Urinary bladder (tissue), 2 donors: ENCODE measurements around the gene SUGT1. TPM values are rescaled to one million over a fixed set of nuclear protein-coding genes. Genes with fewer than 3 reads are reported as not detected.

Source experiments
- polyA plus RNA-seq: library from polyadenylated mRNA; stranded (reverse); fragments of 200-250 nt; gene quantifications from one replicate; pipeline ENCODE4 v1.2.3, GENCODE V29; 2013
- total RNA-seq: library from RNA; depleted of rRNA; stranded (reverse); fragments of >200 nt; gene quantifications from one replicate; pipeline ENCODE4 v1.2.3, GENCODE V29; 2014
- donor health status: healthy.

The SUGT1 gene
- total and polyA plus RNA-seq, 2 donors, result 27.4 to 58.4 TPM

Other genes starting within 250 kb of the SUGT1 start
- 15.1 TPM for gene THSD1, start 246.7 kb upstream of the SUGT1 start, total RNA-seq
- 7.3 TPM for gene THSD1, start 246.7 kb upstream of the SUGT1 start, polyA plus RNA-seq
- 118 TPM for gene VPS36, start 202.2 kb upstream of the SUGT1 start, total RNA-seq
- 29.3 TPM for gene VPS36, start 202.2 kb upstream of the SUGT1 start, polyA plus RNA-seq
- gene CKAP2, start 197.4 kb upstream of the SUGT1 start, total RNA-seq, result 42.1 TPM
- gene CKAP2, start 197.4 kb upstream of the SUGT1 start, polyA plus RNA-seq, result 4.2 TPM
- 4.3 TPM for gene HNRNPA1L2, start 10.4 kb upstream of the SUGT1 start, total RNA-seq
- gene HNRNPA1L2, start 10.4 kb upstream of the SUGT1 start, polyA plus RNA-seq, result 11.2 TPM
- 0.42 TPM for gene CNMD, start 87.0 kb downstream of the SUGT1 start, total RNA-seq
- not detected for gene CNMD, start 87.0 kb downstream of the SUGT1 start, polyA plus RNA-seq
- 1.0 TPM for gene PCDH8, start 195.8 kb downstream of the SUGT1 start, total RNA-seq
- 0.09 TPM for gene PCDH8, start 195.8 kb downstream of the SUGT1 start, polyA plus RNA-seq